HG03064 (cell line): ENCODE data around the gene SCGN.
"Not testable (repeated sequence)": the region's sequence is repeated elsewhere in the genome, so short reads cannot be mapped to it uniquely, and the experiment has no call there.

Experiments used
- ATAC-seq: cut with Tn5 transposase; IDR thresholded peaks from one replicate; pipeline ENCODE4 v1.9.1; 2021; ENCODE audit warnings: low read depth; ENCODE audit not compliant: unreplicated experiment

The SCGN gene

DNA sequence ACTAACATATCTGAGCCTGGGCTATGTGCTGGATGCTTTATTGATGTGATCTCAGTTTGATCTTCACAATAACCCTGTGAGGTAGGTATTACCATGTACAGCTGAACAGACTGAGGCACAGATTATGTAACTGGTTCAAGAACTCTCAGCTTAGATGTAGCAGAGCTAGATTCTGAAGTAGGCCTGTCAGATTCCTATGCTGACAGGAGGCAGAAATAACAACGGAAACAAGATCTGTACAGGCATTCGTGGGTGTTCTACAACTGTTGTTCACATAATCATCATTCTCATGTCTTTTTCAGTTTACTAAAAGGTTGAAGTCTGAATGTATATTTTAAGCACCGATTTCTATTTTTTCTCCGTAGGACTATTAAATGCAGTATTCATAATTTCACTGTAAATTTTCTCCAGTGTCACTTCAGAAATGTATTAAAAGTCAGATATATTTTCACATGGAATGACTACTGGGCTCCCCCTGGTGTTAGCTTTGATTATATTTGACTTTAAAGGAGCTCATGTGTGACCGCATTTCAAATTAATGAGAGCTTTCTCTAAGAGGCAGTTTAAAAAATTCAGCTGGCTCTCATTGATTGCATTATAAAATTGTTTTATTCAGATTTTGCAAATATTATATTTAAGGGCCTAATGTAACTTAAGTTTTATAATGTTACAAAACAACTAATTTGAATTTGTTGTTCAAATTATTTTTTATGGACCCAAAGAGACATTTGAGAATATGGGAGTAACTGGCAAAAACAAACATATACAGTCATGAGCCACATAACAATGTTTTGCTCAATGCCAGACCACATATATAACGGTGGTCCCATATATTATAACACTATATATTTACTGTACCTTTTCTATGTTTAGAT is 66.1 kb downstream of the SCGN start:
- no peak for ATAC-seq

DNA sequence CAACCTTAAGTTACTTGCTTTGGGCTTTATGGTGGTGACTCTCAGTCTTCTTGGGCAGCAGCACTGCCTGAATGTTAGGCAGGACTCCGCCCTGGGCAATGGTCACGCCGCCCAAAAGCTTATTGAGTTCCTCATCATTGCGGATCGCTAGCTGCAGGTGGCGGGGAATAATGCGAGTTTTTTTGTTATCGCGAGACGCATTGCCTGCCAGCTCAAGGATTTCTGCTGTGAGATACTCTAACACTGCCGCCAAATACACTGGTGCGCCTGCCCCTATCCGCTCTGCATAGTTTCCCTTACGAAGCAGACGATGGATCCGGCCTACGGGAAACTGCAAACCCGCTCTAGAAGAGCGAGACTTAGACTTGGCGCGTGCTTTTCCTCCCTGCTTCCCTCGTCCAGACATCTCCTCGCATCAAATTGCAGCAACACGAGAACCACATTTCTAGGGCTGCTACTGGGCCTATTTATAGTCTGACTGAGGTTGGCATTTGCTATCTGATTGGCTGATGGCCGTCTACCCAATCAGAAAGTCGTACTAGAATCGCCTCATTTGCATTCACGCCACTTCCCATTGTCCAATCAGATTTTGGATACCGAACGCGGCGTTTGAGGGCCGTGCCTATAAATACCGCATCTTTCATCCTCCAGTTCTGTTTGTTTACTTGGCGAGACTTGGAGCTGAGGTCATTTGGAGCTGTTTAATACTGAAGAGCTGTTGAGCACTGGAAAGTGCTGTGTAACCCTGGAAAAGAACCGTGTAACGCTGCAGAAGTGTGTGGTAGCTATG is 74.3 kb downstream of the SCGN start:
- ATAC-seq = no peak

DNA sequence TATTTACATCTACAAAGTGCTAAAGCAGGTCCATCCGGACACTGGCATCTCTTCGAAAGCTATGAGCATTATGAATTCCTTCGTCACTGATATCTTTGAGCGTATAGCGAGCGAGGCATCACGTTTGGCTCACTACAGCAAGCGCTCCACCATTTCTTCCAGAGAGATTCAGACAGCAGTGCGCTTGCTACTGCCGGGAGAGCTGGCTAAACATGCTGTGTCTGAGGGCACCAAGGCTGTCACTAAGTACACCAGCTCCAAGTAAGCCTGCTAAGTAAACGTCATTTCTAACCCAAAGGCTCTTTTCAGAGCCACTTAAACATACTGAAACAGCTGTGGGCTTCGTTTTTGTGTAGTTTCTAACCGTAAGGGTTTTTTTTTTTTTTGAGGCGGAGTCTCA is 75.0 kb downstream of the SCGN start:
- ATAC-seq = no peak

DNA sequence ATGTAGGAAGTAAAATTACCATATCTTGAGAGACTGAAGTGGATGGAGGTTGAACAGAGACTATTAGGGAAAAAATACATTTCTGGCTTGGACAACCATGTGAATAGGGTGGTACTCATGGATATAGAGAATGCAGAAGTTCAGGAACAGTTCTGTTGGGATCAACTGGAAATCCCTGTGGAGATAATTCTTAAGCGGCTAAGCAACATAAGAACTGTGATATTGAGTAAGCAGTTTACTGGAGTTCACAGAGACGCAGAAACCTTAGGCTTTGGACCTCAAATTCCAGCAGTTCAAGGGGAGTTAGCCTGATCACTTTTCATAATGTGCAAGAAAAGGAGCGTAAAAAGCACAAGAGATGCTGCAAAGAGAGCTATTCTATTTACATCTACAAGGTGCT is 78.9 kb downstream of the SCGN start:
- ATAC-seq = no peak

DNA sequence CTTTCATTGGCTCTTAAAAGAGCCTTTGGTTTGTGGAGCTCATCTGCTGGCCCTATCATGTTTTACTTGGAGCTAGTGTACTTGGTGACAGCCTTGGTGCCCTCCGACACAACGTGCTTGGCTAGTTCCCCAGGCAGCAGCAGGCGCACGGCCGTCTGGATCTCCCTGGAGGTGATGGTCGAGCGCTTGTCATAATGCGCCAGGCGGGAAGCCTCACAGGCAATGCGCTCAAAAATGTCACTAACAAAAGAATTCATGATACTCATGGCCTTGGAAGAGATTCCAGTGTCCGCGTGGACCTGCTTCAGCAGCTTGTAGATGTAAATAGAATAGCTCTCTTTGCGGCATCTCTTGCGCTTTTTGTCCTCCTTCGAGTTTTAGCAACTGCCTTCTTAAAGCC is 79.7 kb downstream of the SCGN start:
- no peak for ATAC-seq

DNA sequence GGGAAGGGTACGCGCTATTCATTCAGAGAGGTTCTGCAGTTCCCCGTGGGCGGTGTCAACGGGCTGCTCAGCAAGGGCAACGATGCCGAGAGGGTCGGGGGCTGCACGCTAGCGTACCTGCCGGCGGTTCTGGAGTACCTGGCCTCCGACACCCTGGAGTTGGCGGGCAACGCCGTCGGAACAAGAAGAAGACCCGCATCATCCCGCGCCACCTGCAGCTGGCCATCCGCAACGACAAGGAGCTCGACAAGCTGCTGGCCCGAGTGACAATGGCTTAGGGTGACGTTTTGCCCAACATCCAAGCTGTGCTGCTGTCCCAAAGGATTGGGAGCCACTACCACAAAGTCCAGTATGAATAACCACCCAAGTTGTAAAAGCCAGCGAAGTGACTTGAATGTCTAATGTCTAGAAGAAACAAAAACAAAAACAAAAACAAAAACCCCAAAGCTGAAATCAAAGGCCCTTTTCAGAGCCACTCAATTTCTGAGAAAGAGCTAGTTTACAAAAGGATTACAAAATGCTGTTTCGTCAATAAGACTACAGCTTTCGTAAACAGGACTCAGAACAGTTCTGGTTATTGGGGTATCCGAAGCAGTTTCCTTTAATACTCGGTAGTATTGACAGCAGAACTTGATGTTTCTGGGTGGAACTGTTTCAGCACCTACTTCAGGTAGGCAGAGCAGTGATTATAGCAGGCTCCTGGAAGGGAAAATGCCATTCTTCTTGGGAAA is 80.6 kb downstream of the SCGN start:
- ATAC-seq = no peak

DNA sequence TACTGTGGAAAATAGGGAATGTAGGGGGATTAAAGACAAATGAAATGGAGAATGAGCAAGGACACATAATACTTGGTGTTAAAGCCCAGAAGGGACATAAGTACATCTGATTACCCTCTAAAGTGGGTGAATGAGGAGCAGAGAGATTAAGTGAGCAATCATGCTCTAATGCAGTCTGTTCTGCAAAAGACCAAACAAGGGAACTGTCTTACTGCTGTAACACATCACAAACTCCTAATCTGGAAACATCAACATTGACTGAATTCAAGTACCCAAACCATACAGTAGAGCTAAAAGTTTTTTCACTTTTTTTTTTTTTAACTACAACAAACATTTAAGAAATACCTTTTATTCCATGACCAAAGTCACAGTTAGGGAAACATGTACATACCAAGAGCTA is 83.2 kb downstream of the SCGN start:
- ATAC-seq = no peak

DNA sequence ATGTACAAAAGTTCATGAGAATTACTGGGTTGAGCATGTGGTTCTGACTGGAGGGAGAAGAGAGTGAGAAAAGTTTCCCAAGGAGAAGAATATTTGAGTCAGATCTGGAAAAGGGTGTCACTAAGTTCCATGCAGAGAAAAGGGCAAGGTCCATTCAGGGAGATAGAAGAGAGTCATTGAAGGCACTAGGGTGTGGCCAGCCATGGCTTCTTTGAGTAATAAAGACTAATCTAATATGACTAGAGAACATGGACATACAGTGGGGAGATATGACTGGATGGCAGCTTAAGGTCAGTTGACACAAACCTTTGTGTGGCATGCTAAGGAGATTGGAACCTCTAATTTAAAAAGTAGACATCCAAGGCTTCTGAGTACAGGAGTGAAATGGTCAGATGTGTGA is 91.9 kb downstream of the SCGN start:
- no peak for ATAC-seq

DNA sequence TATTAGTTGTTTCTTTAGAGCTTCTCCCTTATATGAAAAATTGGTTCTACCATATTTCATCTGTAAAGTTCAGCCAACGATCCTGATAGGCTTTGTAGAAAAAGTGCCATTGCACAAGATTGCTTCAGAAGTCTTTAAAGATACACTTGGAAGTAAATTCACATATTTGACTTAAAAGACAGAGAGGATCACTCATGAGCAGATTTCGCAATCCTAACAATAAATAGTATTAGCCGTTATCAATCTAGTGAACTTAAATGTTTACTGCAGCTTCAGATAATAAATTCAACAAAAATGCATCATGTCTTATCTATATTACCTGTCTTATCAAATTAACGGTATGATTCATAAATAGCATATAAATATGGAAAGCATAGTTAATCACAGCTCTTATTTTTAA is 93.8 kb downstream of the SCGN start:
- no peak for ATAC-seq

DNA sequence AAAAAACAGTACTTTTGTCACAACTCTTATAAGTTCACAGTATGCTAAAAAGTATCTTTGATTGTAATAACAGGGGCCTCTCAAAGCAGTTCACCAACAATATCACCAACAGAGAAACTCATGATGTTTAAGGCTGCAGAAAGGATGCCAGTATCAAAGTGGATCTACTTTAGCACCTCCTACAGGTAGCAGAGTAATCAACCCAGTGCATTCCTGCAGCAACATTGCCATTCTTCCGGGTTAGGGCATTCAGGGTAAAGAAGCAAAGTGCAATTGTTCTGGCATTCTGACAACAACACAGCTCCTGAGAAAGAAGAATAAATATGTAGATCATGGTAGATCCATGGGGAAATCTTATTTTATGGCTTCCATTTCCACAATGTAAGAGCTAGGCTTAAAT is 95.0 kb downstream of the SCGN start:
- ATAC-seq = no peak

DNA sequence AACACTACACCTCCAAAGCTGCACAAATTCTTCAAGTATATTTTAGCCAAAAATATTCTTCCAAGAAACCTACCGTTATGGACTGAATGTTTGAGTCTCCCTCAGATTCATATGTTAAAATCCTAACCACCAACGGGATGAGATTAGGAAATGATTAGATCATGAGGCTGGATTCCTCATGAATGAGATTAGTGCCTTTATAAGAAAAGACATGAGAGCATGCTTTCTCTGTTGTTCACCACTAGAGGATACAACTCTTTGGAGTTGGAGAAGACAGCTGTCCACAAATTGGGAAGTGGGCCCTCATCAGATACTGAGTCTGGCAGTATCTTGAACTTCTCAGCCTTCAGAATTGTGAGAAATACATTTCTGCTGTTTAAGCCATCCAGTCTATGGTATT is 95.5 kb downstream of the SCGN start:
- no peak for ATAC-seq

DNA sequence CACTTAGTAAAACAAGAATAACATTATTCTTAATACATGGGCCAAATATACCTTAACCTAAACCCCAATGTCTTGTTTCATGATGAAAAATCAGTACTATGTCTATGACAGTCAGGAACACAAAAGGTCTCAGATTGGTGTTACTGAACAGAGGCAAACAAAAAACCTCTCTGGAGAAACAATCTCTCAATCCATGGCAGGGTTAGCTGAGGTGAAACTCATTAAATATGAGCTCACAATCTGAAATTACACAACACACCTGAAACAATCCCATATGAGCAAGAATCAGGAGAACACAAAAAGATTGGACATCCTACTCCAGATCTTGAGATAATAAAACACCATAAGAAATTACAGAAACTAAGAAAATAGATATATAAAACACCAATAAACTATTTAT is 96.0 kb downstream of the SCGN start:
- ATAC-seq = no peak

DNA sequence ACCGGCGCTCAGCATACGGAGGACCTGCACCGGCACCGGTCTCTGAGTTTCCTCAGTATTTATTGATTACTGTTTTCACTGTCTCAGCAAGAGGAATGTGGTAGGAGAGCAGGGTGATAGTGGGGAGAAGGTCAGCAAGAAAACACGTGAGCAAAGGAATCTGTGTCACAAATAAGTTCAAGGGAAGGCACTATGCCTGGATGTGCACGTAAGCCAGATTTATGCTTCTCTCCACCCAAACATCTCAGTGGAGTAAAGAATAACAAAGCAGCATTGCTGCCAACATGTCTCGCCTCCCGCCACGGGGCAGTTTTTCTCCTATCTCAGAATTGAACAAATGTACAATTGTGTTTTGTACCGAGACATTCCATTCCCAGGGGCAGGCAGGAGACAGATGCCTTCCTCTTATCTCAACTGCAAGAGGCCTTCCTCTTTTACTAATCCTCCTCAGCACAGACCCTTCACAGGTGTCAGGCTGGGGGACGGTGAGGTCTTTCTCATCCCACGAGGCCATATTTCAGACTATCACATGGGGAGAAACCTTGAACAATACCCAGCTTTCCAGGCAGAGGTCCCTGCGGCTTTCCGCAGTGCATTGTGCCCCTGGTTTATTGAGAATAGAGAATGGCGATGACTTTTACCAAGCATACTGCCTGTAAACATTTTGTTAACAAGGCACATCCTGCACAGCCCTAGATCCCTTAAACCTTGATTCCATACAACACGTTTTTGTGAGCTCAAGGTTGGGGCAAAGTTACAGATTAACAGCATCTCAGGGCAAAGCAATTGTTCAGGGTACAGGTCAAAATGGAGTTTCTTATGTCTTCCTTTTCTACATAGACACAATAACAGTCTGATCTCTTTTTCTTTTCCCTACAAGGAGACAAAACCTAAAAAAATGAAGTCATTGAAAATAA is 96.8 kb downstream of the SCGN start:
- not testable (repeated sequence) for ATAC-seq

DNA sequence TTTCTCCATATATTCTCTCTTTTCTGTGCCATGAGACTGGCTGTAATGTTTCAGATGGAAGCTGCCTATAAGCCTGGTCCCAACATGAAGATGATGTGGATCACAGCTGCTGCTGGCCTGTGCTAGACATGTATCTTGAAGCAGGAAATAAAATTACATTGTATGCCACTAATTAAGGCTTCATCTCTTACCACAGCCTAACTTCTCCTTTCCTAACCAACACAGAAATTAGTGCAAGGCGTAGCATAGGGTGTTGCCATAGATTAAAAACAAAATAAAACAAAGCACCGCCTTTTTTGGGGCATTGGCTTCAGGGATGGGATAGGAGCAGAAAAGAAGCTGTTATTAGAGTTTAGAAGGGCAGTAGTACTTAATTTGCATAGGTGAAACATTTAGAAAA is 97.8 kb downstream of the SCGN start:
- ATAC-seq = no peak

DNA sequence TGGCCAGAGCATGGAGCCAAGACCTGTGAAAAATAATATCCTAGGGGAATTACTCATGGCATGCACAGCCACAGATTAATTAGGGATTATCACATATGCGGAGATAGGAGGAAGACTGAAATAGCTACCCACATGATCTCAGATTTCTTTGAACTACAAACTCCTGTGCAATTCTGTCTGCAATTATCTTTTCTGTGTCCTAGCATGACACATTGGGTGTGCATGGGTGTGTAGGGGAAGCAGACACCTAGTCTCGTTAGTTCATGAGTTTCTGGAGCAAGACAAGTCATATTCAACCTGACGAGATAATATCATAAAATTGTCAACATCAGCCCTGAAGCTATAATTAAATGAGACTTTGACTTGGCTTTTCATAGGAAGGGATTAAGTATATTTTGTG is 98.9 kb downstream of the SCGN start:
- ATAC-seq = no peak
